Stimulated activated naive CD8-positive, alpha-beta T cell treated with anti-CD3 and anti-CD28 coated beads, Interleukin-15, Interleukin-2, amounts not matched to agents 100 U/mL and 50 U/mL, for 24 hours (primary cell): Measurements from ENCODE around the gene ZNF414.

Experiments used
- ATAC-seq: fragments of 150-1000 bp; cut with Tn5 transposase; one replicate; pipeline ENCODE4 v1.10.0; 2021
- DNase-seq: peaks from one replicate; pipeline ENCODE4 v3.0.0; 2021

Gene ZNF414

GRCh38 chr19:8490395-8490760 lies 23.6 kb downstream of the ZNF414 start:
- no peak for DNase-seq
- ATAC-seq, result no peak

GRCh38 chr19:8489561-8490394 lies 24.2 kb downstream of the ZNF414 start:
- no peak for DNase-seq
- ATAC-seq, result no peak

- ATAC-seq (no peak), DNase-seq (no peak)
Observed at GRCh38 chr19:8488365-8488764, 25.6 kb downstream of the ZNF414 start.

GRCh38 chr19:8487137-8487851 lies 26.7 kb downstream of the ZNF414 start:
- peak; percentile 57 for DNase-seq
- ATAC-seq, result peak; percentile 71

- ATAC-seq (no peak), DNase-seq (no peak)
Observed at GRCh38 chr19:8486661-8487136, 27.3 kb downstream of the ZNF414 start.

- DNase-seq (no peak), ATAC-seq (no peak)
Observed at GRCh38 chr19:8485561-8486371, 28.2 kb downstream of the ZNF414 start.

- DNase-seq, result no peak
- ATAC-seq, result no peak
Observed at GRCh38 chr19:8484331-8484894, 29.6 kb downstream of the ZNF414 start.

GRCh38 chr19:8483165-8483564 lies 30.8 kb downstream of the ZNF414 start:
- DNase-seq, result no peak
- no peak for ATAC-seq

- DNase-seq (no peak), ATAC-seq (no peak)
Observed at GRCh38 chr19:8482696-8483095, 31.3 kb downstream of the ZNF414 start.

GRCh38 chr19:8481616-8482015 lies 32.4 kb downstream of the ZNF414 start:
- DNase-seq, result no peak
- no peak for ATAC-seq

GRCh38 chr19:8481201-8481600 lies 32.8 kb downstream of the ZNF414 start:
- ATAC-seq (no peak), DNase-seq (no peak)

- ATAC-seq (no peak), DNase-seq (no peak)
Observed at GRCh38 chr19:8478598-8478997, 35.4 kb downstream of the ZNF414 start.

- DNase-seq, result no peak
- peak; percentile 41 for ATAC-seq
Observed at GRCh38 chr19:8477889-8478288, 36.1 kb downstream of the ZNF414 start.

- DNase-seq, result no peak
Observed at GRCh38 chr19:8476524-8476923, 37.4 kb downstream of the ZNF414 start.

GRCh38 chr19:8475005-8475404 lies 39.0 kb downstream of the ZNF414 start:
- no peak for DNase-seq
- no peak for ATAC-seq

More at GRCh38 chr19:8476524-8476923, 37.4 kb downstream of the ZNF414 start:
- ATAC-seq, result no peak

- ATAC-seq (no peak), DNase-seq (no peak)
Observed at GRCh38 chr19:8473648-8474476, 40.1 kb downstream of the ZNF414 start.

GRCh38 chr19:8469613-8470368 lies 44.2 kb downstream of the ZNF414 start:
- DNase-seq (no peak), ATAC-seq (no peak)

GRCh38 chr19:8468761-8469373 lies 45.1 kb downstream of the ZNF414 start:
- ATAC-seq (no peak), DNase-seq (no peak)

- ATAC-seq, result no peak
- no peak for DNase-seq
Observed at GRCh38 chr19:8468124-8468523, 45.8 kb downstream of the ZNF414 start.

- DNase-seq, result no peak
- no peak for ATAC-seq
Observed at GRCh38 chr19:8466018-8466417, 47.9 kb downstream of the ZNF414 start.
